IMR-90 (cell line): Measurements from ENCODE around the gene KLKB1. TPM values are rescaled to one million over a fixed set of nuclear protein-coding genes. Genes with fewer than 3 reads are reported as not detected.

Experiments used
- ATAC-seq: fragments of 200-7000 bp; cut with Tn5 transposase; 2 replicates; pipeline ENCODE4 v1.9.1; 2020; ENCODE audit warnings: low read depth, mild to moderate bottlenecking, moderate library complexity
- BruUV-seq: library from RNA; stranded (reverse); fragments of 400-500 nt; replicated peaks from 2 replicates; lab custom pipeline; 2021; lab: Mats Ljungman, UMichigan
- CTCF ChIA-PET: fragments of 300-600 bp; formaldehyde crosslinking; extraction: SDS; loops from one replicate; lab custom pipeline; 2021; ENCODE audit warnings: antibody characterized with exemption; lab: Yijun Ruan, JAX
- POLR2A ChIA-PET: fragments of 300-600 bp; sonication (Branson Sonifier 250); formaldehyde crosslinking; loops from one replicate; lab custom pipeline; 2022; ENCODE audit warnings: antibody characterized with exemption; ENCODE audit not compliant: unreplicated experiment; lab: Charles Lee
- DNase-seq: peaks from one replicate; pipeline ENCODE4 v3.0.0; 2013
- H2AFZ ChIP-seq: replicated peaks from 2 replicates; pipeline ENCODE3; 2013; ENCODE audit warnings: low read length, mild to moderate bottlenecking; ENCODE audit not compliant: poor library complexity
- H2AK5ac ChIP-seq: 2 replicates; pipeline ENCODE4 v1.6.1; 2013; ENCODE audit warnings: low read depth, low read length, inconsistent platforms
- H2AK9ac ChIP-seq: replicated peaks from 2 replicates; pipeline ENCODE3; 2013; ENCODE audit warnings: mild to moderate bottlenecking, low read depth, low read length, moderate library complexity; ENCODE audit not compliant: poor library complexity
- H2BK120ac ChIP-seq: 2 replicates; pipeline ENCODE4 v1.6.1; 2013; ENCODE audit warnings: low read depth, low read length, inconsistent platforms
- H2BK15ac ChIP-seq: 3 replicates; pipeline ENCODE4 v1.6.1; 2013; ENCODE audit warnings: low read depth, low read length, inconsistent platforms
- H2BK20ac ChIP-seq: 2 replicates; pipeline ENCODE4 v1.6.1; 2013; ENCODE audit warnings: low read depth, mild to moderate bottlenecking, inconsistent platforms, low read length, moderate library complexity
- H2BK5ac ChIP-seq: 2 replicates; pipeline ENCODE4 v1.6.1; 2013; ENCODE audit warnings: mild to moderate bottlenecking, low read depth, low read length, inconsistent platforms; ENCODE audit not compliant: poor library complexity, severe bottlenecking
- H3K14ac ChIP-seq: replicated peaks from 2 replicates; pipeline ENCODE4 v1.6.1; 2013; ENCODE audit warnings: low read depth, low read length, inconsistent platforms
- H3K18ac ChIP-seq: 2 replicates; pipeline ENCODE4 v1.6.1; 2013; ENCODE audit warnings: low read depth, low read length, control low read depth
- H3K23ac ChIP-seq: 2 replicates; pipeline ENCODE4 v1.6.1; 2013; ENCODE audit warnings: low read depth, low read length, inconsistent platforms
- H3K27ac ChIP-seq: 2 replicates; pipeline ENCODE4 v1.5.1; 2013; ENCODE audit warnings: mild to moderate bottlenecking, control low read depth, low read length; ENCODE audit not compliant: insufficient read depth
- H3K27me3 ChIP-seq: 2 replicates; pipeline ENCODE4 v1.6.1; 2013; ENCODE audit warnings: low read length; ENCODE audit not compliant: control insufficient read depth, insufficient read depth
- H3K36me3 ChIP-seq: 2 replicates; pipeline ENCODE4 v1.6.1; 2013; ENCODE audit warnings: low read length, mixed read lengths; ENCODE audit not compliant: control insufficient read depth, insufficient read depth
- H3K4ac ChIP-seq: 2 replicates; pipeline ENCODE4 v1.6.1; 2013; ENCODE audit warnings: low read depth, low read length, inconsistent platforms
- H3K4me1 ChIP-seq: 2 replicates; pipeline ENCODE4 v1.6.1; 2013; ENCODE audit warnings: low read length, mixed read lengths; ENCODE audit not compliant: control insufficient read depth, insufficient read depth
- H3K4me2 ChIP-seq: 2 replicates; pipeline ENCODE4 v1.6.1; 2013; ENCODE audit warnings: low read depth, mild to moderate bottlenecking, control low read depth, low read length, moderate library complexity
- H3K4me3 ChIP-seq: 2 replicates; pipeline ENCODE4 v1.5.1; 2013; ENCODE audit warnings: low read depth, mild to moderate bottlenecking, control low read depth, low read length, moderate library complexity; ENCODE audit not compliant: insufficient read depth
- H3K56ac ChIP-seq: 2 replicates; pipeline ENCODE4 v1.6.1; 2013; ENCODE audit warnings: low read length, inconsistent platforms; ENCODE audit not compliant: insufficient read depth; ENCODE audit errors: extremely low read depth
- H3K79me1 ChIP-seq, 2 experiments: 2 replicates each; pipeline ENCODE4 v1.6.1; 2013; ENCODE audit warnings: low read length in 2 of 2, inconsistent platforms in 1 of 2, low read depth in 1 of 2
- H3K9ac ChIP-seq: 2 replicates; pipeline ENCODE4 v1.6.1; 2013; ENCODE audit warnings: low read depth, low read length, control low read depth
- H3K9me1 ChIP-seq: 2 replicates; pipeline ENCODE4 v1.6.1; 2013; ENCODE audit warnings: low read length, inconsistent platforms; ENCODE audit not compliant: insufficient read depth
- H3K9me3 ChIP-seq: 2 replicates; pipeline ENCODE4 v1.6.1; 2013; ENCODE audit warnings: low read length; ENCODE audit not compliant: control insufficient read depth, insufficient read depth
- H4K20me1 ChIP-seq: 2 replicates; pipeline ENCODE4 v1.6.1; 2013; ENCODE audit warnings: low read length, inconsistent platforms; ENCODE audit not compliant: insufficient read depth
- H4K5ac ChIP-seq: 2 replicates; pipeline ENCODE4 v1.6.1; 2013; ENCODE audit warnings: mild to moderate bottlenecking, low read depth, low read length, control low read depth
- H4K8ac ChIP-seq, 2 experiments: 2 replicates each; pipeline ENCODE4 v1.6.1; 2013; ENCODE audit warnings: low read depth in 2 of 2, low read length in 2 of 2, control low read depth in 1 of 2, inconsistent platforms in 1 of 2
- H4K91ac ChIP-seq: 2 replicates; pipeline ENCODE4 v1.6.1; 2013; ENCODE audit warnings: low read depth, low read length, inconsistent platforms; ENCODE audit not compliant: insufficient read depth
- CHD1 ChIP-seq: IDR thresholded peaks from 2 replicates; pipeline ENCODE4 v1.6.1; 2012; ENCODE audit warnings: low read depth, low read length, improper control_type of control experiment
- WGBS, 2 experiments: methylation state at CpG; one replicate each; pipeline versions ENCODE4 v1.1.5 to v1.1.7; 2013; ENCODE audit warnings: missing lambda C conversion rate in 2 of 2; ENCODE audit not compliant: insufficient read length in 1 of 2; ENCODE audit errors: extremely low coverage in 2 of 2; 5-methylcytosine and 5-hydroxymethylcytosine counted together
- dilution Hi-C: fragments of 300-500 bp; cut with HindIII; formaldehyde crosslinking; loops from one replicate; pipeline ENCODE4 v1.14.3; 2018; ENCODE audit warnings: low sequenced_read_pairs; ENCODE audit not compliant: unreplicated experiment
- in situ Hi-C: fragments of 300-500 bp; cut with MboI; formaldehyde crosslinking; loops from 3 replicates; pipeline ENCODE4 v1.14.3; 2019; ENCODE audit warnings: low sequenced_read_pairs, inconsistent platforms, mixed read lengths
- intact Hi-C: fragments of 100-400 bp; cut with micrococcal nuclease; formaldehyde crosslinking; loops from 2 replicates; pipeline ENCODE4 v1.10.0; 2022
- polyA plus RNA-seq, 3 experiments: library from polyadenylated mRNA; depleted of rRNA; stranded (reverse); fragments of >200 nt; gene quantifications; 2 replicates each; pipeline ENCODE4 v1.2.3, GENCODE V29; 2012; ENCODE audit warnings: low replicate concordance in 1 of 3
- total RNA-seq: library from RNA; depleted of rRNA; stranded (reverse); fragments of >200 nt; gene quantifications from 2 replicates; pipeline ENCODE4 v1.2.3, GENCODE V29; 2012

Gene KLKB1
- total and polyA plus RNA-seq, 2 of the 4 experiments (the other 2 are of a cell fraction): 0.03 TPM; not detected in 1

- no peak overlapping the region for H2BK5ac ChIP-seq
- peaks cover 4% of the 10 kb centered on the region; the same call in 1 of the 2 replicates for H3K9me1 ChIP-seq
- H2BK120ac ChIP-seq: no peak overlapping the region
- intact Hi-C loops (no loop called here), in situ Hi-C loops (no loop called here), dilution Hi-C loops (no loop called here)
- H3K4me3 ChIP-seq: peak overlapping the region; percentile 53
- no peak overlapping the region; the same call in 1 of the 2 replicates for H3K18ac ChIP-seq
- H3K4ac ChIP-seq: peak overlapping the region; percentile 52; the same call in 1 of the 2 replicates
- peak overlapping the region; percentile 38 for H2AK9ac ChIP-seq
- H3K14ac ChIP-seq: 0 out of 2 replicates have a peak overlapping the region, but pooled peaks have one; percentile 36
- 0 out of 2 replicates have a peak overlapping the region, but pooled peaks have one; percentile 44 for H3K23ac ChIP-seq
- CTCF ChIA-PET: interaction anchor here (0.6 kb wide), 1 partner anchor 970 kb away, joined by 3 read pairs; no protein-coding TSS in a partner anchor
- no peaks in the 10 kb centered on the region for H3K79me1 ChIP-seq
- H4K20me1 ChIP-seq: no peaks in the 10 kb centered on the region
- H4K91ac ChIP-seq: peak overlapping the region; percentile 24; the same call in 1 of the 2 replicates
- no peak overlapping the region for H3K27ac ChIP-seq
- no peaks in the 10 kb centered on the region for H3K27me3 ChIP-seq
- no peak overlapping the region; the same call in 1 of the 2 replicates for H2AK5ac ChIP-seq
- POLR2A ChIA-PET: no interaction called here
- H4K8ac ChIP-seq: peak overlapping the region; percentile 71 to 85
- no peak for TF ChIP-seq CHD1
- H3K9me3 ChIP-seq: peaks cover 3% of the 10 kb centered on the region; the same call in 1 of the 2 replicates
- H3K4me1 ChIP-seq: no peaks in the 10 kb centered on the region; the same call in 1 of the 2 replicates
- H2BK20ac ChIP-seq: no peak overlapping the region
- peak overlapping the region; percentile 76 for H2AFZ ChIP-seq
- no peak for DNase-seq
- H4K5ac ChIP-seq: peak overlapping the region; percentile 60
- peak overlapping the region; percentile 77 for H3K4me2 ChIP-seq
- H3K36me3 ChIP-seq: peaks cover 2% of the 10 kb centered on the region; the same call in 1 of the 2 replicates
- no TSS peak for BruUV-seq
- no peak overlapping the region for H2BK15ac ChIP-seq
- ATAC-seq: no peak
- peak overlapping the region; percentile 35 for H3K9ac ChIP-seq
- H3K56ac ChIP-seq: no peak overlapping the region
- WGBS, 2 experiments: 86% methylated on average over 12 of the region's 13 CpGs; no CpG with 5 or more reads in 1 of the 2 experiments
These were observed 22.6 kb upstream of the KLKB1 start for GRCh38 chr4:186204686-186205085.
